OCI-LY1 (cell line): ENCODE data around the gene RAB40C.

Source experiments
- EZH2 ChIP-seq: fragments of 200-600 bp; sonication (generic), shearing (Covaris generic); IDR thresholded peaks from 2 replicates; pipeline ENCODE4 v1.8.0; 2017; ENCODE audit warnings: borderline replicate concordance, mixed run types, mild to moderate bottlenecking, antibody characterized with exemption, low read length, moderate library complexity, mixed read lengths
- TF ChIP-seq, protein P1 (sequence below): fragments of 200-600 bp; sonication (generic), shearing (Covaris generic); IDR thresholded peaks from 2 replicates; pipeline ENCODE4 v1.5.1; 2017; ENCODE audit warnings: mild to moderate bottlenecking, antibody characterized with exemption, low read length, moderate library complexity, mixed read lengths

DNA sequence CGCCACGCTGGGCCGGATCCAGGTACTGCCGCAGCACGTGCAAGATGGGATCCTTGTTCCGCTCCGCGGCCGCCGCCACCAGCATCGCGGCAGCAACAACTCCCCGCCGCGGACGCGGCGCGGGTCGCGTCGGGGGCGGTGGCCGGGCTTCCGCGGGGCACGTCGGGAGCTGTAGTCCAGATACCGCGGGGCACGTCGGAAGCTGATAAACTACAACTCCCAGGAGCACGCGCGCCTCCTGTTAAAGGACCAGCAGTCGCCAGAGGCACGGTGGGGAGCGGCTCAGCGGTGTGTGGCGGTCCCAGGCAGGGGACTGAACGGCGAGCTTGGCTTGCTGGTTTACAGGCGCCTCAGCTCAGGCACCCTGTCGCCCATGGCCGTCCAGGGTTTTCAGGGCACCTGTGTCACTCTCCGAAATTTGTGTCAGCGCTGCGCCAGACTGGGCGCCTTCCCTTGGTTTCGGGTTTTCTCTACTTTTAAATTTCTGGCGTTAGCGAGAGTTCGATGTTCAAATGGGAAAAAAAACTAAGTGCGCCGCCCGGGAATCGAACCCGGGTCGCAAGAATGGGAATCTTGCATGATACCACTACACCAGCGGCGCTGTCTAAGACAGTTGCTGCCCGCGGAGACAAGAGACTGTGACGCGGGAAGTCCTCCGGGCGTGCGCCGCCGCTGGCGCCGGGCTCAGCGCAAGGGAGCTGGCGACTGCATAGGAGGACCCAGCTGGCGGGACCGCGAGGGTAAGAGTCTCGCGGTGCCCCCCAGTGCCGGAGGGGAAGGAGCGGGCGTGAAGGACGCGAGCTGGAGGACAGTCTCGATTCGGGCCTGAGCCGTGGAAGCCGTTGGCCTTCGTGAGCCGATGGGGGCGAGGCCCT lies 46.6 kb downstream of the RAB40C start, which contains the start of gene METTL26:
- TF ChIP-seq, protein P1, sequence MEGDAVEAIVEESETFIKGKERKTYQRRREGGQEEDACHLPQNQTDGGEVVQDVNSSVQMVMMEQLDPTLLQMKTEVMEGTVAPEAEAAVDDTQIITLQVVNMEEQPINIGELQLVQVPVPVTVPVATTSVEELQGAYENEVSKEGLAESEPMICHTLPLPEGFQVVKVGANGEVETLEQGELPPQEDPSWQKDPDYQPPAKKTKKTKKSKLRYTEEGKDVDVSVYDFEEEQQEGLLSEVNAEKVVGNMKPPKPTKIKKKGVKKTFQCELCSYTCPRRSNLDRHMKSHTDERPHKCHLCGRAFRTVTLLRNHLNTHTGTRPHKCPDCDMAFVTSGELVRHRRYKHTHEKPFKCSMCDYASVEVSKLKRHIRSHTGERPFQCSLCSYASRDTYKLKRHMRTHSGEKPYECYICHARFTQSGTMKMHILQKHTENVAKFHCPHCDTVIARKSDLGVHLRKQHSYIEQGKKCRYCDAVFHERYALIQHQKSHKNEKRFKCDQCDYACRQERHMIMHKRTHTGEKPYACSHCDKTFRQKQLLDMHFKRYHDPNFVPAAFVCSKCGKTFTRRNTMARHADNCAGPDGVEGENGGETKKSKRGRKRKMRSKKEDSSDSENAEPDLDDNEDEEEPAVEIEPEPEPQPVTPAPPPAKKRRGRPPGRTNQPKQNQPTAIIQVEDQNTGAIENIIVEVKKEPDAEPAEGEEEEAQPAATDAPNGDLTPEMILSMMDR: no peak
- no peak for TF ChIP-seq EZH2
